HEK293 (cell line): ENCODE data around the gene CAP2.
A peak's percentile ranks its signal among the peaks of the same experiment; 100 is the strongest.

Source experiments
- CTCF ChIA-PET: fragments of 350-600 bp; formaldehyde crosslinking; extraction: SDS; loops from one replicate; lab custom pipeline; 2021; ENCODE audit warnings: antibody characterized with exemption; lab: Yijun Ruan, JAX
- POLR2A ChIA-PET: fragments of 300-600 bp; formaldehyde crosslinking; extraction: SDS; loops from one replicate; lab custom pipeline; 2020; ENCODE audit warnings: antibody characterized with exemption, inconsistent platforms; lab: Yijun Ruan, JAX
- H3K27ac ChIP-seq: fragments of 200-500 bp; sonication (Bioruptor generic); 2 replicates; pipeline ENCODE4 v1.5.1; 2014; ENCODE audit warnings: low read depth, low read length, control low read depth, inconsistent platforms; ENCODE audit errors: extremely low read depth
- H3K36me3 ChIP-seq, 2 experiments: fragments of 200-500 bp in 1 of 2; sonication (Bioruptor generic) in 1 of 2; 1 replicate in 1 of 2; 2 replicates in 1 of 2; pipeline ENCODE4 v1.5.1; 2014 to 2017; ENCODE audit warnings: inconsistent platforms in 2 of 2, low read length in 2 of 2; ENCODE audit not compliant: control insufficient read depth in 2 of 2, insufficient read depth in 1 of 2
- H3K4me1 ChIP-seq: fragments of 200-500 bp; sonication (Bioruptor generic); 2 replicates; pipeline ENCODE4 v1.5.1; 2014; ENCODE audit warnings: mild to moderate bottlenecking, low read length, inconsistent platforms; ENCODE audit not compliant: control insufficient read depth, insufficient read depth
- H3K4me3 ChIP-seq: 2 replicates; pipeline ENCODE4 v1.5.1; 2011; ENCODE audit warnings: low read depth, mild to moderate bottlenecking, control low read depth, low read length, moderate library complexity
- H3K9me3 ChIP-seq: fragments of 200-500 bp; sonication (Bioruptor generic); 2 replicates; pipeline ENCODE4 v1.5.1; 2014; ENCODE audit warnings: low read depth, low read length, inconsistent platforms; ENCODE audit not compliant: control insufficient read depth, insufficient read depth
- GFI1B ChIP-seq: fragments of 450-650 bp; formaldehyde crosslinking; IDR thresholded peaks from 2 replicates; pipeline ENCODE4 v1.5.1; 2016; ENCODE audit warnings: missing biosample characterization, missing genetic modification characterization
- HOXC10 ChIP-seq: sonication (generic); formaldehyde crosslinking; IDR thresholded peaks from 2 replicates; pipeline ENCODE4 v1.8.1; 2023; ENCODE audit warnings: mild to moderate bottlenecking, missing genetic modification reagents
- MYNN ChIP-seq: fragments of 450-650 bp; formaldehyde crosslinking; IDR thresholded peaks from 2 replicates; pipeline ENCODE4 v1.5.1; 2016; ENCODE audit warnings: missing biosample characterization, missing genetic modification characterization, borderline replicate concordance
- PRDM10 ChIP-seq: fragments of 450-650 bp; formaldehyde crosslinking; IDR thresholded peaks from 2 replicates; pipeline ENCODE4 v1.5.1; 2016; ENCODE audit warnings: missing biosample characterization, missing genetic modification characterization
- REPIN1 ChIP-seq: fragments of 450-650 bp; formaldehyde crosslinking; IDR thresholded peaks from 2 replicates; pipeline ENCODE4 v1.5.1; 2017; ENCODE audit warnings: missing biosample characterization, missing genetic modification characterization, low read depth
- SCRT1 ChIP-seq: fragments of 450-650 bp; formaldehyde crosslinking; IDR thresholded peaks from 2 replicates; pipeline ENCODE4 v1.5.1; 2016; ENCODE audit warnings: missing biosample characterization, missing genetic modification characterization, borderline replicate concordance
- SCRT2 ChIP-seq: fragments of 450-650 bp; formaldehyde crosslinking; IDR thresholded peaks from 2 replicates; pipeline ENCODE4 v1.5.1; 2016; ENCODE audit warnings: missing biosample characterization, missing genetic modification characterization
- SETDB1 ChIP-seq: IDR thresholded peaks from one replicate; pipeline ENCODE4 v1.6.1; 2017; ENCODE audit warnings: mild to moderate bottlenecking, low read length, moderate library complexity, mixed read lengths; ENCODE audit not compliant: insufficient read length
- TCF7L2 ChIP-seq: IDR thresholded peaks from 2 replicates; pipeline ENCODE4 v1.6.1; 2011; ENCODE audit warnings: low read depth, mild to moderate bottlenecking, inconsistent platforms, low read length, moderate library complexity, borderline replicate concordance
- TRIM28 ChIP-seq: IDR thresholded peaks from 2 replicates; pipeline ENCODE4 v1.6.1; 2011; ENCODE audit warnings: low read length, control low read depth, borderline replicate concordance
- WT1 ChIP-seq: fragments of 450-650 bp; formaldehyde crosslinking; IDR thresholded peaks from 2 replicates; pipeline ENCODE4 v1.5.1; 2016; ENCODE audit warnings: missing biosample characterization, missing genetic modification characterization
- ZIC2 ChIP-seq: fragments of 450-650 bp; formaldehyde crosslinking; IDR thresholded peaks from 2 replicates; pipeline ENCODE4 v1.5.1; 2016; ENCODE audit warnings: missing biosample characterization, missing genetic modification characterization
- ZNF184 ChIP-seq: fragments of 450-650 bp; IDR thresholded peaks from 2 replicates; pipeline ENCODE4 v1.5.1; 2018; ENCODE audit warnings: missing biosample characterization, mild to moderate bottlenecking, missing genetic modification characterization
- ZNF202 ChIP-seq: fragments of 450-650 bp; formaldehyde crosslinking; IDR thresholded peaks from 2 replicates; pipeline ENCODE4 v1.5.1; 2016; ENCODE audit warnings: missing biosample characterization, missing genetic modification characterization, borderline replicate concordance
- ZNF214 ChIP-seq: fragments of 450-650 bp; formaldehyde crosslinking; IDR thresholded peaks from 2 replicates; pipeline ENCODE4 v1.5.1; 2017; ENCODE audit warnings: missing biosample characterization, mild to moderate bottlenecking, missing genetic modification characterization, borderline replicate concordance
- ZNF404 ChIP-seq: fragments of 450-650 bp; formaldehyde crosslinking; IDR thresholded peaks from 2 replicates; pipeline ENCODE4 v1.5.1; 2017; ENCODE audit warnings: missing biosample characterization, missing genetic modification characterization
- ZNF513 ChIP-seq: fragments of 450-650 bp; IDR thresholded peaks from 2 replicates; pipeline ENCODE4 v1.5.1; 2018; ENCODE audit warnings: missing biosample characterization, missing genetic modification characterization
- ZNF518A ChIP-seq: fragments of 450-650 bp; formaldehyde crosslinking; conservative IDR thresholded peaks from 2 replicates; pipeline ENCODE4 v1.5.1; 2016; ENCODE audit warnings: low read depth, missing biosample characterization, missing genetic modification characterization
- ZNF548 ChIP-seq: fragments of 450-650 bp; formaldehyde crosslinking; IDR thresholded peaks from 2 replicates; pipeline ENCODE4 v1.5.1; 2016; ENCODE audit warnings: missing biosample characterization, missing genetic modification characterization
- ZNF580 ChIP-seq: fragments of 450-650 bp; formaldehyde crosslinking; IDR thresholded peaks from 2 replicates; pipeline ENCODE4 v1.5.1; 2016; ENCODE audit warnings: missing biosample characterization, missing genetic modification characterization
- ZNF626 ChIP-seq: fragments of 450-650 bp; sonication (Bioruptor Pico); formaldehyde crosslinking; IDR thresholded peaks from 2 replicates; pipeline ENCODE4 v1.5.1; 2018; ENCODE audit warnings: missing biosample characterization, missing genetic modification characterization, inconsistent platforms
- ZNF701 ChIP-seq: fragments of 450-650 bp; formaldehyde crosslinking; IDR thresholded peaks from 2 replicates; pipeline ENCODE4 v1.5.1; 2016; ENCODE audit warnings: missing biosample characterization, missing genetic modification characterization

The CAP2 gene

GRCh38 chr6:17503051-17503450 is 109.7 kb downstream of the CAP2 start:
- Histone ChIP-seq H3K4me1 (peaks cover 1% of the 10 kb centered on the region; the same call in 1 of the 2 replicates), H3K4me3 (no peak overlapping the region), H3K36me3 (no peaks in the 10 kb centered on the region), H3K9me3 (no peaks in the 10 kb centered on the region), H3K27ac (no peak overlapping the region)
- ChIA-PET CTCF (interaction anchor here (1.3 kb wide), 1 partner anchor 346 kb away, joined by 5 read pairs; no protein-coding TSS in a partner anchor), POLR2A (interaction anchor here (0.6 kb wide), 1 partner anchor 8 kb away, joined by 3 read pairs; no protein-coding TSS in a partner anchor)
- TF ChIP-seq ZNF214 (tag by site-specific recombination): no peak
- TF ChIP-seq ZNF518A: no peak
- TF ChIP-seq ZNF202: no peak
- TF ChIP-seq ZNF548 (tag by site-specific recombination): peak; percentile 91
- TF ChIP-seq ZNF580 (tag by site-specific recombination): no peak

GRCh38 chr6:17504005-17504404 is 110.6 kb downstream of the CAP2 start:
- no peak for TF ChIP-seq SETDB1
- no peak for TF ChIP-seq MYNN (tag by site-specific recombination)
- peak; percentile 69 for TF ChIP-seq SCRT2 (tag by site-specific recombination)
- TF ChIP-seq WT1 (tag by site-specific recombination): no peak
- ChIA-PET CTCF (interaction anchor here (0.7 to 2.8 kb wide), 9 partner anchors 8 to 290 kb away, joined by 3 to 16 read pairs (median 3); no protein-coding TSS in a partner anchor), POLR2A (no interaction called here)
- no peak overlapping the region for H3K27ac ChIP-seq
- H3K4me3 ChIP-seq: no peak overlapping the region
- H3K36me3 ChIP-seq: no peaks in the 10 kb centered on the region
- H3K4me1 ChIP-seq: no peaks in the 10 kb centered on the region
- no peaks in the 10 kb centered on the region for H3K9me3 ChIP-seq

GRCh38 chr6:17505062-17505476 is 111.7 kb downstream of the CAP2 start:
- Histone ChIP-seq H3K9me3 (no peaks in the 10 kb centered on the region), H3K4me1 (no peaks in the 10 kb centered on the region), H3K36me3 (no peaks in the 10 kb centered on the region; a peak in 1 of 3 replicates), H3K4me3 (no peak overlapping the region), H3K27ac (no peak overlapping the region)
- ChIA-PET CTCF (interaction anchor here (0.6 to 2.8 kb wide), 14 partner anchors 9 to 1244 kb away, joined by 3 to 16 read pairs (median 4); no protein-coding TSS in a partner anchor), POLR2A (interaction anchor here (1.0 kb wide), 1 partner anchor 17 kb away, joined by 3 read pairs; no protein-coding TSS in a partner anchor)
- no peak for TF ChIP-seq ZNF701 (tag by site-specific recombination)
- TF ChIP-seq ZNF404 (tag by site-specific recombination): no peak
- TF ChIP-seq ZNF626 (tag by site-specific recombination): no peak
- no peak for TF ChIP-seq ZNF184 (tag by site-specific recombination)
- no peak for TF ChIP-seq ZIC2 (tag by site-specific recombination)
- no peak for TF ChIP-seq WT1 (tag by site-specific recombination)
- TF ChIP-seq TRIM28: no peak
- no peak for TF ChIP-seq ZNF513 (tag by site-specific recombination)
- no peak for TF ChIP-seq PRDM10
- TF ChIP-seq REPIN1: no peak
- no peak for TF ChIP-seq TCF7L2
- TF ChIP-seq GFI1B (tag by site-specific recombination): no peak
- TF ChIP-seq HOXC10: no peak
- no peak for TF ChIP-seq SCRT1 (tag by site-specific recombination)
